Neural cell (in vitro differentiated cells): ENCODE data around the gene PPHLN1. TPM values are rescaled to one million over a fixed set of nuclear protein-coding genes. Genes with fewer than 3 reads are reported as not detected.

Experiments
- H2AFZ ChIP-seq: fragments of 200-600, 300-800 bp; sonication (generic), shearing (Covaris generic); 2 replicates; pipeline ENCODE4 v1.6.0; 2014; ENCODE audit warnings: low read depth, mild to moderate bottlenecking, antibody characterized with exemption, low read length, moderate library complexity
- H3F3A ChIP-seq: fragments of 200-600 bp; shearing (Covaris generic); 2 replicates; pipeline ENCODE4 v1.6.1; 2016; ENCODE audit warnings: mild to moderate bottlenecking, moderate library complexity, mixed read lengths, antibody characterized with exemption, low read length; ENCODE audit not compliant: insufficient read depth, poor library complexity, severe bottlenecking
- H3K27ac ChIP-seq: fragments of 200-600, 300-800 bp; sonication (generic), shearing (Covaris generic); 2 replicates; pipeline ENCODE4 v1.5.1; 2014; ENCODE audit warnings: mild to moderate bottlenecking, low read length, moderate library complexity
- H3K27me3 ChIP-seq: fragments of 300-800, 200-600 bp; sonication (generic), shearing (Covaris generic); 2 replicates; pipeline ENCODE4 v1.6.0; 2014; ENCODE audit warnings: mild to moderate bottlenecking, low read depth, low read length, moderate library complexity; ENCODE audit not compliant: insufficient read depth
- H3K36me3 ChIP-seq: fragments of 300-800, 200-600 bp; sonication (generic), shearing (Covaris generic); 2 replicates; pipeline ENCODE4 v1.5.1; 2014; ENCODE audit warnings: mild to moderate bottlenecking, antibody characterized with exemption, low read length, moderate library complexity; ENCODE audit not compliant: insufficient read depth
- H3K4me2 ChIP-seq: fragments of 300-800, 200-600 bp; sonication (generic), shearing (Covaris generic); 2 replicates; pipeline ENCODE4 v1.6.0; 2014; ENCODE audit warnings: mild to moderate bottlenecking, low read length
- H3K4me3 ChIP-seq: fragments of 300-800, 200-600 bp; sonication (generic), shearing (Covaris generic); 2 replicates; pipeline ENCODE4 v1.5.1; 2014; ENCODE audit warnings: mild to moderate bottlenecking, low read length, moderate library complexity
- H3K79me2 ChIP-seq: fragments of 200-600 bp; shearing (Covaris generic); replicated peaks from 2 replicates; pipeline ENCODE4 v1.6.0; 2014; ENCODE audit warnings: mild to moderate bottlenecking, low read length, moderate library complexity; ENCODE audit not compliant: insufficient read depth
- H3K9ac ChIP-seq: fragments of 300-800, 200-600 bp; sonication (generic), shearing (Covaris generic); 2 replicates; pipeline ENCODE4 v1.6.1; 2016; ENCODE audit warnings: mild to moderate bottlenecking, low read length, mixed read lengths
- H3K9me2 ChIP-seq: fragments of 200-600 bp; shearing (Covaris generic); 2 replicates; pipeline ENCODE4 v1.6.1; 2016; ENCODE audit warnings: mild to moderate bottlenecking, low read length, mixed read lengths; ENCODE audit not compliant: insufficient read depth
- H3K9me3 ChIP-seq: fragments of 200-600, 300-800 bp; sonication (generic), shearing (Covaris generic); 2 replicates; pipeline ENCODE4 v1.6.1; 2016; ENCODE audit warnings: mild to moderate bottlenecking, mixed run types, low read length, moderate library complexity, mixed read lengths
- H4K20me1 ChIP-seq: fragments of 200-600 bp; shearing (Covaris generic); 2 replicates; pipeline ENCODE4 v1.6.1; 2016; ENCODE audit warnings: mild to moderate bottlenecking, mixed run types; ENCODE audit not compliant: insufficient read depth
- CTCF ChIP-seq: fragments of 450-650 bp; IDR thresholded peaks from 2 replicates; pipeline ENCODE4 v1.5.1; 2014; ENCODE audit warnings: antibody characterized with exemption, mild to moderate bottlenecking, moderate library complexity; ENCODE audit not compliant: poor library complexity, severe bottlenecking
- EP300 ChIP-seq: fragments of 450-650 bp; conservative IDR thresholded peaks from 2 replicates; pipeline ENCODE4 v1.6.1; 2014; ENCODE audit warnings: antibody characterized with exemption, mild to moderate bottlenecking, moderate library complexity; ENCODE audit not compliant: poor library complexity, severe bottlenecking
- EZH2 ChIP-seq: fragments of 200-600, 300-800 bp; shearing (Covaris generic), sonication (generic); IDR thresholded peaks from 2 replicates; pipeline ENCODE4 v1.6.1; 2014; ENCODE audit warnings: antibody characterized with exemption, low read length, borderline replicate concordance, mild to moderate bottlenecking; ENCODE audit not compliant: insufficient read depth, poor library complexity, severe bottlenecking
- MXI1 ChIP-seq: fragments of 450-650 bp; conservative IDR thresholded peaks from 2 replicates; pipeline ENCODE4 v1.6.1; 2014; ENCODE audit warnings: antibody characterized with exemption, mild to moderate bottlenecking; ENCODE audit not compliant: poor library complexity, severe bottlenecking
- POLR2AphosphoS5 ChIP-seq: IDR thresholded peaks from 2 replicates; pipeline ENCODE4 v1.6.1; 2012
- RAD21 ChIP-seq: fragments of 450-650 bp; conservative IDR thresholded peaks from 2 replicates; pipeline ENCODE4 v1.6.1; 2014; ENCODE audit warnings: antibody characterized with exemption, mild to moderate bottlenecking, moderate library complexity
- REST ChIP-seq: IDR thresholded peaks from 2 replicates; pipeline ENCODE4 v1.6.1; 2012; ENCODE audit warnings: borderline replicate concordance
- SMC3 ChIP-seq: fragments of 450-650 bp; conservative IDR thresholded peaks from 2 replicates; pipeline ENCODE4 v1.6.1; 2014; ENCODE audit warnings: antibody characterized with exemption, mild to moderate bottlenecking, moderate library complexity; ENCODE audit not compliant: poor library complexity
- TAF1 ChIP-seq: IDR thresholded peaks from 2 replicates; pipeline ENCODE4 v1.6.1; 2012; ENCODE audit warnings: low read depth
- polyA plus RNA-seq: library from polyadenylated mRNA; depleted of rRNA; stranded (reverse); fragments of >200 nt; gene quantifications from 2 replicates; pipeline ENCODE4 v1.2.3, GENCODE V29; 2014

Gene PPHLN1
- polyA plus RNA-seq, 1 donor from 2014 or later: 192 TPM

DNA sequence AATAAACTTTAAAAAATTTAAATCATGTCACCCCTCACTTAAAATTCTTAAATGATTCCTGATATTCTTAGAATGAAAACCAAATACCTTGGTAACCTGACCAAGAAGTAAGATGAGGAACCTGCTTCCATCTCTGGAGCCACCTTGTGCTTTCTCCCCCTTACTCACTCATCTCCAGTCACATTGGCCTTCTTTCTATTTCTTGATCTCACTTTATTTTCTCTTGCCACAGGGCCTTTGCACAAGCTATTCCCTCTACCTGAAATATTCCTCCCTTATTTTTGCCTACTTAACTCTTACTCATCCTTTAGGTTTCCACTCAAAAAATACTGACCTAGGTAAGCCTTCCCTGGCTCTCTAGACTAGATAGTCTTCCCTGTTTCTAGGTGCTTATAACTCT lies 5.2 kb upstream of the PPHLN1 start:
- H3K4me3 ChIP-seq: no peak overlapping the region
- no peaks in the 10 kb centered on the region for H4K20me1 ChIP-seq
- no peak overlapping the region for H3K27ac ChIP-seq
- no peaks in the 10 kb centered on the region for H3K9me2 ChIP-seq
- no peak overlapping the region for H3K9ac ChIP-seq
- TF ChIP-seq MXI1: no peak
- H3K79me2 ChIP-seq: peaks cover 12% of the 10 kb centered on the region
- no peaks in the 10 kb centered on the region for H3K9me3 ChIP-seq
- H3K27me3 ChIP-seq: no peaks in the 10 kb centered on the region
- no peak overlapping the region for H3K4me2 ChIP-seq
- no peaks in the 10 kb centered on the region for H3F3A ChIP-seq
- H2AFZ ChIP-seq: no peak overlapping the region
- H3K36me3 ChIP-seq: peaks cover 5% of the 10 kb centered on the region

DNA sequence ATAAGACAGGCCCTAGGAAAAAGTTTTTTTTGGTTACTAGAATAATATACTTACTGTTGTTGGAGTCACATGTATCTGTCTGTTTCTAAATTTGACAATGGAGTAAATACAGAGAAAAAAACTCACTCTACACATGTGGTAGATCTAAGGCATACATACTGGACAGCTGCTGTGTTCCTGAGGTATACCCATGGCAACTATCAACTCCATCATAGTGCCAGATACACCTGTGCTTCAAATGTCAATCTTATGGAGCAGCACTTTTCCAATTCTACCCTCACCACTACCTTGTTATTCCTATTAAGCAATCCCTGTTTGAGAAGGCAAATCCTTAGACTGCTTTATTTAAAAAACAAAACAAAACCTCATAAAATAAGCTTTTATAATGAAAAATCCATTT lies 3.4 kb upstream of the PPHLN1 start:
- Histone ChIP-seq H3K9me3 (no peaks in the 10 kb centered on the region), H3K9me2 (no peaks in the 10 kb centered on the region), H3K9ac (no peak overlapping the region), H3K27me3 (no peaks in the 10 kb centered on the region), H2AFZ (no peak overlapping the region), H4K20me1 (no peaks in the 10 kb centered on the region), H3K79me2 (peaks cover 26% of the 10 kb centered on the region), H3K36me3 (no peaks in the 10 kb centered on the region), H3K4me2 (no peak overlapping the region), H3K27ac (no peak overlapping the region), H3F3A (no peaks in the 10 kb centered on the region), H3K4me3 (no peak overlapping the region)
- no peak for TF ChIP-seq MXI1
- TF ChIP-seq SMC3: no peak
- no peak for TF ChIP-seq EP300
- no peak for TF ChIP-seq POLR2AphosphoS5

DNA sequence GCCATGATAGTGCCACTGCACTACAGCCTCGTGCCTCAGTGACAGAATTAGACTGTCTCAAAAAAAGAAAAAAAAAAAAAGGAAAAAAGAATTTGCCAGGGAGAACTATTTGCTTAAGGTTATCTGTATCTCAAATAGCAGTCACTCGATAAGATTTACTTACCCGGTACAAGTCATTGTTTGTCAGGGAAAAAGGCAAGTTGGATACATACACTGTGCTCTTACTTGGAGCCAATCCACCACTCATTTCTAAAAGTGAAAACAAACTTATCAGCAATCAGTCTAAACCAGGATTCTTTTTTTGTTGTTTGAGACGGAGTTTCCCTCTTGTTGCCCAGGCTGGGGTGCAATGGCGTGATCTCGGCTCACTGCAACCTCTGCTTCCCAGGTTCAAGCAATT lies 2.1 kb upstream of the PPHLN1 start:
- Histone ChIP-seq H3K36me3 (no peaks in the 10 kb centered on the region), H3K4me2 (no peak overlapping the region), H3K79me2 (peaks cover 39% of the 10 kb centered on the region), H4K20me1 (no peaks in the 10 kb centered on the region), H3K9ac (no peak overlapping the region), H3K4me3 (no peak overlapping the region), H2AFZ (no peak overlapping the region), H3K27ac (no peak overlapping the region), H3K9me3 (no peaks in the 10 kb centered on the region), H3K9me2 (no peaks in the 10 kb centered on the region), H3K27me3 (no peaks in the 10 kb centered on the region), H3F3A (no peaks in the 10 kb centered on the region)
- TF ChIP-seq EZH2: no peak
- no peak for TF ChIP-seq EP300
- TF ChIP-seq MXI1: no peak
- TF ChIP-seq RAD21: no peak
- TF ChIP-seq CTCF: no peak
- TF ChIP-seq SMC3: no peak
- no peak for TF ChIP-seq TAF1
- no peak for TF ChIP-seq POLR2AphosphoS5
- TF ChIP-seq REST: no peak
